ENCODE measurements around the gene MCTP2.

Gene MCTP2

GRCh38 chr15:94348084-94348483, 116.7 kb downstream of the MCTP2 start:
- no peak for DNase-seq (ENCODE audit: low spot score)
- Histone ChIP-seq H3K36me3 (replicated peaks in 1 of 2; ENCODE audit: control insufficient read depth in 2 of 2, insufficient read depth in 2 of 2, low read length in 2 of 2) (no peaks in the 10 kb centered on the region), H2BK5ac (ENCODE audit: low read length) (no peak overlapping the region), H3K14ac (ENCODE audit: low read length) (no peak overlapping the region), H2AFZ (ENCODE audit: low read length) (no peak overlapping the region), H3K9ac (ENCODE audit: low read depth, low read length, poor library complexity) (no peak overlapping the region), H3K9me3 (replicated peaks in 1 of 2; ENCODE audit: control insufficient read depth in 2 of 2, insufficient read depth in 1 of 2, low read depth in 1 of 2, low read length in 2 of 2) (no peaks in the 10 kb centered on the region), H3K27ac (replicated peaks; ENCODE audit: low read length) (no peak overlapping the region), H4K8ac (ENCODE audit: low read depth, low read length) (no peak overlapping the region), H3K18ac (ENCODE audit: low read length) (no peak overlapping the region), H3K4ac (ENCODE audit: low read length) (no peak overlapping the region), H2BK15ac (ENCODE audit: low read length) (no peak overlapping the region), H3K4me3 (ENCODE audit: low read length in 2 of 2) (no peak overlapping the region), H3K4me1 (ENCODE audit: control insufficient read depth in 2 of 2, insufficient read depth in 1 of 2, low read depth in 1 of 2, low read length in 2 of 2) (no peaks in the 10 kb centered on the region), H3K27me3 (ENCODE audit: control insufficient read depth in 3 of 3, insufficient read depth in 3 of 3, low read depth in 1 of 3, low read length in 3 of 3) (no peaks in the 10 kb centered on the region), H2AK5ac (ENCODE audit: low read depth, low read length) (no peak overlapping the region), H3K79me1 (ENCODE audit: low read depth, low read length) (no peaks in the 10 kb centered on the region), H2BK120ac (ENCODE audit: low read depth, low read length) (no peak overlapping the region), H2BK12ac (ENCODE audit: low read length) (no peak overlapping the region), H3K23ac (ENCODE audit: low read depth, low read length, poor library complexity) (no peak overlapping the region), H3K4me2 (ENCODE audit: insufficient read depth, low read length, poor library complexity, severe bottlenecking) (no peak overlapping the region), H4K91ac (ENCODE audit: low read depth, low read length, poor library complexity) (no peak overlapping the region)
- WGBS, 2 donors (ENCODE audit: extremely low coverage in 2 of 2, insufficient read length in 2 of 2, insufficient replicate concordance in 1 of 2), result 89% methylated on average over 1 of the region's 2 CpGs; no CpG with 5 or more reads in 1 of the 2 donors

- no peak overlapping the region for H3K4me3 ChIP-seq (ENCODE audit: low read length in 2 of 2)
- H3K36me3 ChIP-seq (replicated peaks in 1 of 2; ENCODE audit: control insufficient read depth in 2 of 2, insufficient read depth in 2 of 2, low read length in 2 of 2), result no peaks in the 10 kb centered on the region
- H3K18ac ChIP-seq (ENCODE audit: low read length), result no peak overlapping the region
- H4K91ac ChIP-seq (ENCODE audit: low read depth, low read length, poor library complexity), result no peak overlapping the region
- no peak overlapping the region for H2AK5ac ChIP-seq (ENCODE audit: low read depth, low read length)
- H2BK12ac ChIP-seq (ENCODE audit: low read length), result no peak overlapping the region
- H2BK15ac ChIP-seq (ENCODE audit: low read length), result no peak overlapping the region
- no peaks in the 10 kb centered on the region for H3K27me3 ChIP-seq (ENCODE audit: control insufficient read depth in 3 of 3, insufficient read depth in 3 of 3, low read depth in 1 of 3, low read length in 3 of 3)
- no peak overlapping the region for H3K9ac ChIP-seq (ENCODE audit: low read depth, low read length, poor library complexity)
- no peak overlapping the region for H2AFZ ChIP-seq (ENCODE audit: low read length)
- WGBS, 2 donors (ENCODE audit: extremely low coverage in 2 of 2, insufficient read length in 2 of 2, insufficient replicate concordance in 1 of 2), result no CpG with 5 or more reads among the region's 1 CpG
- no peaks in the 10 kb centered on the region for H3K4me1 ChIP-seq (ENCODE audit: control insufficient read depth in 2 of 2, insufficient read depth in 1 of 2, low read depth in 1 of 2, low read length in 2 of 2)
- no peak overlapping the region for H3K27ac ChIP-seq (replicated peaks; ENCODE audit: low read length)
- no peaks in the 10 kb centered on the region for H3K9me3 ChIP-seq (replicated peaks in 1 of 2; ENCODE audit: control insufficient read depth in 2 of 2, insufficient read depth in 1 of 2, low read depth in 1 of 2, low read length in 2 of 2)
- no peak for DNase-seq (ENCODE audit: low spot score)
- no peak overlapping the region for H3K4ac ChIP-seq (ENCODE audit: low read length)
- H2BK120ac ChIP-seq (ENCODE audit: low read depth, low read length), result no peak overlapping the region
- H3K14ac ChIP-seq (ENCODE audit: low read length), result no peak overlapping the region
- no peak overlapping the region for H2BK5ac ChIP-seq (ENCODE audit: low read length)
- H4K8ac ChIP-seq (ENCODE audit: low read depth, low read length), result no peak overlapping the region
- no peak overlapping the region for H3K23ac ChIP-seq (ENCODE audit: low read depth, low read length, poor library complexity)
- H3K79me1 ChIP-seq (ENCODE audit: low read depth, low read length), result no peaks in the 10 kb centered on the region
- H3K4me2 ChIP-seq (ENCODE audit: insufficient read depth, low read length, poor library complexity, severe bottlenecking), result no peak overlapping the region
Observed at GRCh38 chr15:94351031-94351535, 119.7 kb downstream of the MCTP2 start.

- no peak for DNase-seq (ENCODE audit: low spot score)
- Histone ChIP-seq H2BK5ac (ENCODE audit: low read length) (no peak overlapping the region), H3K18ac (ENCODE audit: low read length) (no peak overlapping the region)
Observed at GRCh38 chr15:94352636-94353487, 121.5 kb downstream of the MCTP2 start.

GRCh38 chr15:94353488-94353820, 122.1 kb downstream of the MCTP2 start:
- H2AK5ac ChIP-seq (ENCODE audit: low read depth, low read length), result no peak overlapping the region

More at GRCh38 chr15:94352636-94353487, 121.5 kb downstream of the MCTP2 start:
- Histone ChIP-seq H3K27me3 (ENCODE audit: control insufficient read depth in 3 of 3, insufficient read depth in 3 of 3, low read depth in 1 of 3, low read length in 3 of 3) (no peaks in the 10 kb centered on the region), H2BK120ac (ENCODE audit: low read depth, low read length) (no peak overlapping the region), H3K9ac (ENCODE audit: low read depth, low read length, poor library complexity) (no peak overlapping the region), H3K27ac (replicated peaks; ENCODE audit: low read length) (no peak overlapping the region), H2BK12ac (ENCODE audit: low read length) (no peak overlapping the region), H3K4me3 (ENCODE audit: low read length in 2 of 2) (no peak overlapping the region), H2AFZ (ENCODE audit: low read length) (no peak overlapping the region), H3K79me1 (ENCODE audit: low read depth, low read length) (no peaks in the 10 kb centered on the region), H4K8ac (ENCODE audit: low read depth, low read length) (no peak overlapping the region), H3K9me3 (replicated peaks in 1 of 2; ENCODE audit: control insufficient read depth in 2 of 2, insufficient read depth in 1 of 2, low read depth in 1 of 2, low read length in 2 of 2) (no peaks in the 10 kb centered on the region), H3K23ac (ENCODE audit: low read depth, low read length, poor library complexity) (no peak overlapping the region), H4K91ac (ENCODE audit: low read depth, low read length, poor library complexity) (no peak overlapping the region), H3K14ac (ENCODE audit: low read length) (no peak overlapping the region), H3K4me1 (ENCODE audit: control insufficient read depth in 2 of 2, insufficient read depth in 1 of 2, low read depth in 1 of 2, low read length in 2 of 2) (no peaks in the 10 kb centered on the region), H2BK15ac (ENCODE audit: low read length) (no peak overlapping the region), H3K4me2 (ENCODE audit: insufficient read depth, low read length, poor library complexity, severe bottlenecking) (no peak overlapping the region), H2AK5ac (ENCODE audit: low read depth, low read length) (no peak overlapping the region), H3K4ac (ENCODE audit: low read length) (no peak overlapping the region), H3K36me3 (replicated peaks in 1 of 2; ENCODE audit: control insufficient read depth in 2 of 2, insufficient read depth in 2 of 2, low read length in 2 of 2) (no peaks in the 10 kb centered on the region)
- no CpG with 5 or more reads among the region's 11 CpGs for WGBS, 2 donors (ENCODE audit: extremely low coverage in 2 of 2, insufficient read length in 2 of 2, insufficient replicate concordance in 1 of 2)

More at GRCh38 chr15:94353488-94353820, 122.1 kb downstream of the MCTP2 start:
- Histone ChIP-seq H3K18ac (ENCODE audit: low read length) (no peak overlapping the region), H3K9ac (ENCODE audit: low read depth, low read length, poor library complexity) (no peak overlapping the region), H4K8ac (ENCODE audit: low read depth, low read length) (no peak overlapping the region), H3K23ac (ENCODE audit: low read depth, low read length, poor library complexity) (no peak overlapping the region), H3K4me1 (ENCODE audit: control insufficient read depth in 2 of 2, insufficient read depth in 1 of 2, low read depth in 1 of 2, low read length in 2 of 2) (no peaks in the 10 kb centered on the region), H2BK5ac (ENCODE audit: low read length) (no peak overlapping the region), H3K14ac (ENCODE audit: low read length) (no peak overlapping the region), H3K4ac (ENCODE audit: low read length) (no peak overlapping the region), H3K4me3 (ENCODE audit: low read length in 2 of 2) (no peak overlapping the region), H3K79me1 (ENCODE audit: low read depth, low read length) (no peaks in the 10 kb centered on the region), H3K27ac (replicated peaks; ENCODE audit: low read length) (no peak overlapping the region), H3K36me3 (replicated peaks in 1 of 2; ENCODE audit: control insufficient read depth in 2 of 2, insufficient read depth in 2 of 2, low read length in 2 of 2) (no peaks in the 10 kb centered on the region), H3K4me2 (ENCODE audit: insufficient read depth, low read length, poor library complexity, severe bottlenecking) (no peak overlapping the region), H2BK15ac (ENCODE audit: low read length) (no peak overlapping the region), H2AFZ (ENCODE audit: low read length) (no peak overlapping the region), H4K91ac (ENCODE audit: low read depth, low read length, poor library complexity) (no peak overlapping the region), H2BK120ac (ENCODE audit: low read depth, low read length) (no peak overlapping the region), H3K9me3 (replicated peaks in 1 of 2; ENCODE audit: control insufficient read depth in 2 of 2, insufficient read depth in 1 of 2, low read depth in 1 of 2, low read length in 2 of 2) (no peaks in the 10 kb centered on the region), H3K27me3 (ENCODE audit: control insufficient read depth in 3 of 3, insufficient read depth in 3 of 3, low read depth in 1 of 3, low read length in 3 of 3) (no peaks in the 10 kb centered on the region), H2BK12ac (ENCODE audit: low read length) (no peak overlapping the region)
- DNase-seq (ENCODE audit: low spot score), result no peak
- no CpG with 5 or more reads among the region's 3 CpGs for WGBS, 2 donors (ENCODE audit: extremely low coverage in 2 of 2, insufficient read length in 2 of 2, insufficient replicate concordance in 1 of 2)
